K562 (cell line): Measurements from ENCODE around the gene CRYGB. TPM values are rescaled to one million over a fixed set of nuclear protein-coding genes. Genes with fewer than 3 reads are reported as not detected.
A peak's percentile ranks its signal among the peaks of the same experiment; 100 is the strongest.

Experiments used
- ATAC-seq: fragments of 200-7000 bp; cut with Tn5 transposase; 3 replicates; pipeline ENCODE4 v1.9.1; 2020; ENCODE audit warnings: moderate library complexity
- BruUV-seq: library from RNA; stranded (reverse); fragments of 400-500 nt; replicated peaks from 2 replicates; lab custom pipeline; 2021; lab: Mats Ljungman, UMichigan
- CTCF ChIA-PET: fragments of 300-600 bp; formaldehyde crosslinking; extraction: SDS; loops from one replicate; lab custom pipeline; 2021; ENCODE audit warnings: low intra/inter-chr PET ratio; lab: Yijun Ruan, JAX
- POLR2A ChIA-PET: fragments of 300-600, 350-650 bp; sonication (Branson Sonifier 250); formaldehyde crosslinking; extraction: SDS; loops from one replicate; lab custom pipeline; 2021; ENCODE audit warnings: antibody characterized with exemption, inconsistent platforms; lab: Yijun Ruan, JAX
- DNase-seq, 4 experiments: peaks; one replicate each; pipeline versions ENCODE4 v3.0.0 to v3.0.0-alpha.2; 2011 to 2018; ENCODE audit warnings: low spot score in 3 of 4, mixed read lengths in 3 of 4; ENCODE audit errors: extremely low read depth in 1 of 4
- FAIRE-seq: peaks from 2 replicates; lab custom pipeline; 2011; peaks lifted over from hg19 to GRCh38; lab: Jason Lieb, UNC
- H2AFZ ChIP-seq: 2 replicates; pipeline ENCODE4 v1.6.0; 2011; ENCODE audit warnings: low read depth, low read length, control low read depth, inconsistent platforms
- H3K27ac ChIP-seq: fragments of 200-600 bp; 3 replicates; pipeline ENCODE4 v1.8.0; 2011; ENCODE audit warnings: low read depth, mild to moderate bottlenecking, control low read depth, inconsistent platforms, low read length, moderate library complexity, mixed read lengths; ENCODE audit errors: extremely low read depth
- H3K27me3 ChIP-seq, 2 experiments: fragments of 300-600 bp in 1 of 2; 2 replicates in 1 of 2; 3 replicates in 1 of 2; pipeline versions ENCODE4 v1.6.0 to v1.8.0; 2011; ENCODE audit warnings: inconsistent platforms in 2 of 2, low read length in 2 of 2, mild to moderate bottlenecking in 1 of 2, mixed read lengths in 1 of 2, moderate library complexity in 1 of 2; ENCODE audit not compliant: control insufficient read depth in 2 of 2, insufficient read depth in 2 of 2
- H3K36me3 ChIP-seq: fragments of 300-600 bp; 3 replicates; pipeline ENCODE4 v1.8.0; 2011; ENCODE audit warnings: mild to moderate bottlenecking, low read length, inconsistent platforms; ENCODE audit not compliant: control insufficient read depth, insufficient read depth
- H3K4me1 ChIP-seq, 2 experiments: fragments of 200-600 bp in 1 of 2; replicated peaks in 1 of 2; 2 replicates in 1 of 2; 3 replicates in 1 of 2; pipeline versions ENCODE4 v1.5.1 to v1.8.0; 2011; ENCODE audit warnings: inconsistent platforms in 2 of 2, low read length in 2 of 2, mild to moderate bottlenecking in 1 of 2, mixed read lengths in 1 of 2, moderate library complexity in 1 of 2; ENCODE audit not compliant: control insufficient read depth in 2 of 2, insufficient read depth in 2 of 2
- H3K4me2 ChIP-seq: 2 replicates; pipeline ENCODE4 v1.6.1; 2011; ENCODE audit warnings: low read length, control low read depth, inconsistent platforms, mixed read lengths; ENCODE audit not compliant: insufficient read depth
- H3K4me3 ChIP-seq: fragments of 200-600 bp; sonication (generic), shearing (Covaris generic); 2 replicates; pipeline ENCODE4 v1.5.1; 2016; ENCODE audit warnings: control low read depth, inconsistent platforms
- H3K79me2 ChIP-seq: fragments of 200-600 bp; 3 replicates; pipeline ENCODE4 v1.8.0; 2011; ENCODE audit warnings: low read length, inconsistent platforms; ENCODE audit not compliant: control insufficient read depth, insufficient read depth
- H3K9ac ChIP-seq, 2 experiments: 2 replicates each; pipeline versions ENCODE4 v1.6.0 to v1.6.1; 2011; ENCODE audit warnings: low read depth in 2 of 2, low read length in 2 of 2, control low read depth in 1 of 2, inconsistent platforms in 1 of 2, mild to moderate bottlenecking in 1 of 2, mixed read lengths in 1 of 2; ENCODE audit not compliant: insufficient read depth in 1 of 2
- H3K9me1 ChIP-seq: one replicate; pipeline ENCODE4 v1.6.0; 2011; ENCODE audit warnings: inconsistent platforms, mild to moderate bottlenecking, low read length, moderate library complexity; ENCODE audit not compliant: control insufficient read depth, insufficient read depth
- H3K9me3 ChIP-seq: replicated peaks from 2 replicates; pipeline ENCODE4 v1.5.1; 2011; ENCODE audit warnings: low read depth, low read length, inconsistent platforms; ENCODE audit not compliant: control insufficient read depth, insufficient read depth
- H4K20me1 ChIP-seq: replicated peaks from 2 replicates; pipeline ENCODE4 v1.6.1; 2011; ENCODE audit warnings: low read length, inconsistent platforms, mixed read lengths; ENCODE audit not compliant: control insufficient read depth, insufficient read depth
- KLF13 ChIP-seq: fragments of 450-650 bp; IDR thresholded peaks from 2 replicates; pipeline ENCODE4 v1.6.1; 2016; ENCODE audit warnings: missing genetic modification characterization, low read depth, mild to moderate bottlenecking, missing compliant biosample characterization, moderate library complexity, borderline replicate concordance
- PCBP2 ChIP-seq: fragments of 200-400 bp; formaldehyde crosslinking; IDR thresholded peaks from 2 replicates; pipeline ENCODE4 v1.6.1; 2018; ENCODE audit warnings: low read length, low read depth, mild to moderate bottlenecking, moderate library complexity; ENCODE audit not compliant: poor library complexity, severe bottlenecking
- POLR2AphosphoS5 ChIP-seq: IDR thresholded peaks from 2 replicates; pipeline ENCODE4 v1.6.1; 2011; ENCODE audit warnings: mild to moderate bottlenecking, low read depth, low read length, moderate library complexity; ENCODE audit not compliant: control insufficient read depth, insufficient read depth
- ZNF347 ChIP-seq: fragments of 450-650 bp; formaldehyde crosslinking; IDR thresholded peaks from 2 replicates; pipeline ENCODE4 v1.4.0; 2020; ENCODE audit warnings: low read depth, mild to moderate bottlenecking, moderate library complexity
- ZNF41 ChIP-seq: fragments of 250-450 bp; sonication (Bioruptor Pico); conservative IDR thresholded peaks from 2 replicates; pipeline ENCODE4 v1.4.0; 2020; ENCODE audit warnings: mild to moderate bottlenecking
- WGBS: fragments of 100-300 bp; shearing (Covaris generic); methylation state at CpG from one replicate; pipeline ENCODE4 v1.1.6; 2016; ENCODE audit warnings: low coverage, mixed read lengths; ENCODE audit not compliant: insufficient coverage; ENCODE audit errors: missing lambda C conversion rate; 5-methylcytosine and 5-hydroxymethylcytosine counted together
- in situ Hi-C: fragments of 300-500 bp; cut with MboI; formaldehyde crosslinking; loops from 4 replicates; pipeline ENCODE4 v1.15.0; 2018; ENCODE audit warnings: inconsistent platforms, mixed read lengths
- intact Hi-C: fragments of 100-400 bp; cut with micrococcal nuclease; formaldehyde crosslinking; loops from 2 replicates; pipeline ENCODE4 v1.14.2; 2022
- polyA plus RNA-seq, 8 experiments: library from polyadenylated mRNA; depleted of rRNA in 4 of 8; stranded (reverse) in 5 of 8; unstranded in 3 of 8; fragments of >200 nt; fragmentation: Nextera tagmentation in 2 of 8; fragmentation: Illumina TruSeq in 1 of 8; extraction: Ambion mirVana in 2 of 8; extraction: Trizol in 1 of 8; gene quantifications; 2 replicates each; pipeline versions ENCODE4 v1.2.1 to v1.2.3, GENCODE V29; 2011 to 2014; ENCODE audit warnings: inconsistent platforms in 1 of 8, missing spikeins in 1 of 8
- total RNA-seq, 7 experiments: library from RNA; depleted of rRNA in 6 of 7; stranded (reverse); fragments of >200 nt in 6 of 7; fragmentation: Illumina TruSeq in 2 of 7; extraction: Trizol in 2 of 7; gene quantifications; 2 replicates each; pipeline versions ENCODE4 v1.2.1 to v1.2.3, GENCODE V29; 2011 to 2021; ENCODE audit warnings: low replicate concordance in 1 of 7
- TF ChIP-seq, protein P1 (sequence below): fragments of 250-450 bp; sonication (Bioruptor Pico); IDR thresholded peaks from 2 replicates; pipeline ENCODE4 v1.8.0; 2022; ENCODE audit warnings: moderate library complexity, mild to moderate bottlenecking, inconsistent platforms
- TF ChIP-seq, protein P2 (sequence below): fragments of 200-800 bp; sonication (Bioruptor generic); IDR thresholded peaks from 2 replicates; pipeline ENCODE4 v1.6.1; 2017; ENCODE audit warnings: missing genetic modification characterization, missing compliant biosample characterization

CRYGB gene
- total and polyA plus RNA-seq, 9 of the 15 experiments (the other 6 are each of a cell fraction or from before 2014, with no cell fraction given), result not detected

- TF ChIP-seq, protein P1, sequence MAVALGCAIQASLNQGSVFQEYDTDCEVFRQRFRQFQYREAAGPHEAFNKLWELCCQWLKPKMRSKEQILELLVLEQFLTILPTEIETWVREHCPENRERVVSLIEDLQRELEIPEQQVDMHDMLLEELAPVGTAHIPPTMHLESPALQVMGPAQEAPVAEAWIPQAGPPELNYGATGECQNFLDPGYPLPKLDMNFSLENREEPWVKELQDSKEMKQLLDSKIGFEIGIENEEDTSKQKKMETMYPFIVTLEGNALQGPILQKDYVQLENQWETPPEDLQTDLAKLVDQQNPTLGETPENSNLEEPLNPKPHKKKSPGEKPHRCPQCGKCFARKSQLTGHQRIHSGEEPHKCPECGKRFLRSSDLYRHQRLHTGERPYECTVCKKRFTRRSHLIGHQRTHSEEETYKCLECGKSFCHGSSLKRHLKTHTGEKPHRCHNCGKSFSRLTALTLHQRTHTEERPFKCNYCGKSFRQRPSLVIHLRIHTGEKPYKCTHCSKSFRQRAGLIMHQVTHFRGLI (CRISPR knock-in tag), result no peak
- TF ChIP-seq KLF13, result no peak
- no peak for TF ChIP-seq POLR2AphosphoS5
Measured at GRCh38 chr2:208186465-208186864, 40.5 kb upstream of the CRYGB start (continued).

DNA sequence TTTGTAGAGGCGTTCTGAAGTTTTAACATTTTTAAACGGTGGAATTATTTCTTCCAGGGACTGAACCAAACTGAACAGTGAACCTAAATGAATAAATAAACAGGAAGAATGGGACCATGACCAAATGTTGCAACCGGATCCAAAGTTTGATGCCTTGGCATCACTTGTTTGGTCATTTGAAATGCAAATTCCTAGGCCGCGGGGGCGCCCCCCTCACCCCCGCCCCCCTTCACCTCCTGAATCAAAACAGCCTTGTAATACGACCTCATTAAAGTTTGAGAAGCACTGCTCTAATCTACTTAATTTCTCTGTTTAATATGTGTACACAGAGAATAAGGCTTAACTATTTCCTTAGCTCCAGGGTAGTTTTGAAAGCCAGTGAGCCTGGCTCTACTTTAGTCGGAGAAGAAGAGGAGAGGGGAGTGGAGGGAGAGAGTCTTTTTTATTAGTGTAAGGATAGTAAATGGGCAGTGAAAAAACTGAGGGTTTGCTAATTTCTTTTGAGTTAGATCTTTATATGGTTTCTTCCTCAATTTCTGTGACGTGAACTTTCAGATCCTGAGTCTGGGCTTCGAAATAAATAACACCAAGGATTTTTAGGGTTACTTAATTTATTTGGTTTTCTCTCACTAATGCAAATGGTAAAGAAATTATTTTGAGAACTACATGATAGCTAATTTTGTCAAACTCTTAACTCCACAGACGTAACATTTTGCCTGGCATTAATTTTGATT, 38.2 kb upstream of the CRYGB start:
- no peak overlapping the region for H3K4me2 ChIP-seq
- H3K9me3 ChIP-seq, result no peaks in the 10 kb centered on the region
- no peaks in the 10 kb centered on the region for H3K79me2 ChIP-seq
- TF ChIP-seq PCBP2, result no peak
- TF ChIP-seq ZNF41 (CRISPR knock-in tag), result no peak
- TF ChIP-seq, protein P2, sequence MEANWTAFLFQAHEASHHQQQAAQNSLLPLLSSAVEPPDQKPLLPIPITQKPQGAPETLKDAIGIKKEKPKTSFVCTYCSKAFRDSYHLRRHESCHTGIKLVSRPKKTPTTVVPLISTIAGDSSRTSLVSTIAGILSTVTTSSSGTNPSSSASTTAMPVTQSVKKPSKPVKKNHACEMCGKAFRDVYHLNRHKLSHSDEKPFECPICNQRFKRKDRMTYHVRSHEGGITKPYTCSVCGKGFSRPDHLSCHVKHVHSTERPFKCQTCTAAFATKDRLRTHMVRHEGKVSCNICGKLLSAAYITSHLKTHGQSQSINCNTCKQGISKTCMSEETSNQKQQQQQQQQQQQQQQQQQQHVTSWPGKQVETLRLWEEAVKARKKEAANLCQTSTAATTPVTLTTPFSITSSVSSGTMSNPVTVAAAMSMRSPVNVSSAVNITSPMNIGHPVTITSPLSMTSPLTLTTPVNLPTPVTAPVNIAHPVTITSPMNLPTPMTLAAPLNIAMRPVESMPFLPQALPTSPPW (CRISPR knock-in tag), result peak; percentile 22; the same call in 1 of the 2 replicates
- TF ChIP-seq ZNF347 (CRISPR knock-in tag), result no peak
- TF ChIP-seq, all 486 proteins: peak for 1
- POLR2A ChIA-PET, result interaction anchor here (0.9 kb wide), 1 partner anchor 9 kb away, joined by 6 read pairs; no protein-coding TSS in a partner anchor
- in situ Hi-C loops (no loop called here), intact Hi-C loops (no loop called here)
- H3K27ac ChIP-seq, result no peak overlapping the region
- H3K9ac ChIP-seq, result no peak overlapping the region
- peaks cover 0 to 3% of the 10 kb centered on the region in 2 experiments; a peak in 1 of 5 replicates for H3K4me1 ChIP-seq
- CTCF ChIA-PET, result no interaction called here
- BruUV-seq, result no TSS peak
- no peak for DNase-seq
- no peak overlapping the region for H2AFZ ChIP-seq
- no peak overlapping the region for H3K4me3 ChIP-seq
- H4K20me1 ChIP-seq, result no peaks in the 10 kb centered on the region
- ATAC-seq, result no peak
- no peaks in the 10 kb centered on the region for H3K36me3 ChIP-seq
- no peaks in the 10 kb centered on the region for H3K9me1 ChIP-seq
- FAIRE-seq, result no peak
- no peaks in the 10 kb centered on the region for H3K27me3 ChIP-seq
- 38% methylated on average over 12 of the region's 12 CpGs for WGBS
